Measurements from ENCODE around the gene UTP4.
A peak's percentile ranks its signal among the peaks of the same experiment; 100 is the strongest.

Gene UTP4

DNA sequence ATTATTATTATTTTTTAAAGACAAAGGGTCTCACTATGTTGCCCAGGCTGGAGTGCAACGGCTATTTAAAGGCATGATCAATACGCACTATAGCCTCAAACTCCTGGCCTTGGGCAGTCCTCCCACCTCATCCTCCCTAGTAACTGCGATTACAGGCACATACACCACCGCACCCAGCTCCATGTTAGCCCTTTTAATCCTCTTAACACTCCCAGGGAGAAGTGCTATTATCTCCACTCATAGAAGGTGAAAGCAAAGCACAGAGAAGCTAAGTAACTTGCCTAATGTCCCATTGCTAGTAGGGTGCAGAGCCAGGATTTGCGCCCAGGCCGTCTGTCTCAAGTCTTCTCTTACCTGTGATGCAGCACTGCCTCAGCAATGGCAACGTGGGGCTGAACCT, 22.0 kb upstream of the UTP4 start:
- no peak for DNase-seq (ENCODE audit: low read depth in 2 of 2)
- no peak for TF ChIP-seq CTCF (IDR thresholded peaks at IDR 0.05; ENCODE audit: low read depth, low read length)
- H3K4me3 ChIP-seq (replicated peaks in 1 of 2; ENCODE audit: low read depth in 2 of 2, low read length in 2 of 2) = no peak overlapping the region

GRCh38 chr16:69111216-69111875, 21.1 kb upstream of the UTP4 start:
- TF ChIP-seq CTCF (IDR thresholded peaks at IDR 0.05; ENCODE audit: low read depth, low read length) = no peak
- no peak for DNase-seq (ENCODE audit: low read depth in 2 of 2)

DNA sequence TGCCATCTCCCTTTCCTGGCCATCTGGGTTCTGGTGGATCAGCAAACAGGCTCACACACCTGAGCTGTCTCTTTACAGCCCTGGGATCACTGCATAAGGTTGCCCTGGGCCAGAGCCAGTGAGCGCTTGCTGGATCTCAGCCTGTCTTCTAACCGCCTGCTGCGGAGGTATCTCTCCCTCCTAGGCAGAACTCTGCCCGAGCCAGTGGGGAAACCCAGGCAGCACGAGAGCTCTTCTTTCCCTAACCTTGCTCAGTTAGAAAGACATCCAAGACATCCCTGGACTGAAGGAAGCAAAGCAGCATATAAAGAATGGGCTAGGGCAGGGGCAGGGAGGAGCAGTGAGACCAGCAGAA, 20.6 kb upstream of the UTP4 start:
- DNase-seq (ENCODE audit: low read depth in 2 of 2) = no peak
- no peak for TF ChIP-seq CTCF (IDR thresholded peaks at IDR 0.05; ENCODE audit: low read depth, low read length)
- H3K4me3 ChIP-seq (replicated peaks in 1 of 2; ENCODE audit: low read depth in 2 of 2, low read length in 2 of 2) = no peak overlapping the region

More at GRCh38 chr16:69111216-69111875, 21.1 kb upstream of the UTP4 start:
- no peak overlapping the region for H3K4me3 ChIP-seq (replicated peaks in 1 of 2; ENCODE audit: low read depth in 2 of 2, low read length in 2 of 2)

DNA sequence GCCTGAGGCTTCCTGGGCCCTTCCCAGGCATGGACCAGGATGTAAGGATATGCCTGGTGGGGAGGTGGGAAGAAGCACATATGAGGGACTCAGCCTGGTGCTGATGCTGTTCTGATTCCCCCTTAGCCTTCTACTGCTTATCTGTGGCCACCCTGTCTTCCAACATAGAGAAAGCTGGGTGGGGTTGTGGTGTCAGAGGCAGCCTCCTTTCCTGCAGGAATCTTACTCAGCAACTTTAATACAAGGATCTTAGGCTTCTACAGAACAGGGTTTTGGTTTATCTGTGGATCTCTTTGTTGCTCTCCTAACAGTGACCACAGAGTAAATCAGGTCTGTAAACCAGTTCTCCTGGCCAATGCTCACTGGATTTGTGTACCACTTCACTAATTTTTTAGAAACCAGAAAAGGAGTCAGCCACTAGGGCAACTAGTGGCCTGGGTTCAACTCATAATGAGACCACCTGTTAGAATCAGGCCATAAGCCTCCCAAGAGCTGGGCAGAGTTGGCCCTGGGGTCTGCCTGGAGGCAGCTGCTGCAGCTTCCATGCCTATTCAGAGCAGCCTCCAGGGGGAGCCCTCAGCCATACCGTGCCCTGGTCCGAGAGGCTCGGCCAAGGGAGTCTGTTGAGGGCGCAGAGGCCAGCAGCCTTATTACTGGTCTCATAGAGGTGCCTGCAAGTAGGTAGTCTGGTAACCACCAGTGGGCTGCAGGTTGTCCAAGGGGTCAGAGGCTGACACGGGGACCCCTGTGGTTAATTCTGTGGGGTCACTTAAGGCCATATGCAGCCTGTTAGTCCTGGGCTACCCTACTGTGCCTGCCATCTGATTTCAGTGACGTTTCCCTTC, 19.9 kb upstream of the UTP4 start:
- peak; percentile 60 to 61 for DNase-seq (ENCODE audit: low read depth in 2 of 2)
- TF ChIP-seq CTCF (IDR thresholded peaks at IDR 0.05; ENCODE audit: low read depth, low read length) = peak; percentile 94
- no peak overlapping the region for H3K4me3 ChIP-seq (replicated peaks in 1 of 2; ENCODE audit: low read depth in 2 of 2, low read length in 2 of 2)

DNA sequence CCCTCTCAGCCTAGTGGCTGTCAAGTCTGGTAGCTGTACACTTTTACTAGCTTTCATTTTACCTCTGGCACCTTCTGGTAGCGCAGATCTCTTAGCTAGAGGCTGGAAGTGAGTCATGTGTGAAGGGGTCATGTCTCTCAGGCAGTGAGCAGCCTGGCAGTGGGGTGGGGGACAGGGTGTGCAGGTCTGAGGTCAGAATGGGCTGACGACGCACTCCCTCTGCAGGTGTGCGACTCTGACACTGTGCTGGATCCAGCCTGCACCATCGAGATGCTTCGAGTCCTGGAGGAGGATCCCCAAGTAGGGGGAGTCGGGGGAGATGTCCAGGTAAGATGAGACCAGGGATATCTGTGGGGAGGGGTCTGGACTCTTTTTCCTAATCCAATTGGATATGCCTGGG, 19.2 kb upstream of the UTP4 start:
- no peak for DNase-seq (ENCODE audit: low read depth in 2 of 2)
- TF ChIP-seq CTCF (IDR thresholded peaks at IDR 0.05; ENCODE audit: low read depth, low read length) = no peak
- no peak overlapping the region for H3K4me3 ChIP-seq (replicated peaks in 1 of 2; ENCODE audit: low read depth in 2 of 2, low read length in 2 of 2)

GRCh38 chr16:69114346-69114975, 18.0 kb upstream of the UTP4 start:
- H3K4me3 ChIP-seq (replicated peaks in 1 of 2; ENCODE audit: low read depth in 2 of 2, low read length in 2 of 2) = no peak overlapping the region
- DNase-seq (ENCODE audit: low read depth in 2 of 2) = no peak
- TF ChIP-seq CTCF (IDR thresholded peaks at IDR 0.05; ENCODE audit: low read depth, low read length) = no peak

All from cardiac fibroblast (primary cell).